Coronary artery (tissue), 2 donors: ENCODE data around the gene GALNTL6.
"Not testable (repeated sequence)": the region's sequence is repeated elsewhere in the genome, so short reads cannot be mapped to it uniquely, and the experiment has no call there.

Source experiments
- DNase-seq: peaks from one replicate; pipeline ENCODE4 v3.0.0-alpha.2; 2017; ENCODE audit warnings: low spot score
- H3K27ac ChIP-seq, 2 donors: fragments of 200-600 bp; sonication (generic); one replicate each; pipeline ENCODE4 v1.5.1; 2016 to 2019
- H3K4me3 ChIP-seq: fragments of 200-600 bp; sonication (generic); 2 replicates; pipeline ENCODE4 v1.5.1; 2016; ENCODE audit warnings: mild to moderate bottlenecking, moderate library complexity
- TF ChIP-seq, protein P1 (sequence below): fragments of 200-600 bp; sonication (generic); IDR thresholded peaks from one replicate; pipeline ENCODE4 v1.5.1; 2019; ENCODE audit warnings: antibody characterized with exemption

Gene GALNTL6

DNA sequence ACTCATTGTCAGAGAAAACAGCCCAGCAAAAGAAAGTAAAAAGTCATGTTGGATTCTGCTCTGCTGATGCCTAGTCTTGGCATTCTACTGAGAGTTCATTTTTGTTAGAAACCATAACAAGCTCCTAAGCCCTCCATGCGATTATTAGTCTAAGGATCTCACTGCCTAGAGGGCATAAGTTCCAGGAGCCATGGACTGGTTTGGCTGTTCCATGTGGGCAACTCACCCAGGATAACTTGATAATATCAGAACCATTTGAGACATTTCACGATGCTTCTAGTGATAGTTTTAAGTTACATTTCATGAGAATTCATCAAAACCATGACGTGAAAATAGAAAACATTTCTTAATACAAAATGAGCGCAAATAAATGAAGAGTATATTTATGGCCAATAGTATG lies 978.6 kb downstream of the GALNTL6 start:
- no peak overlapping the region for H3K27ac ChIP-seq

GRCh38 chr4:172793565-172794306 lies 980.5 kb downstream of the GALNTL6 start:
- TF ChIP-seq, protein P1, sequence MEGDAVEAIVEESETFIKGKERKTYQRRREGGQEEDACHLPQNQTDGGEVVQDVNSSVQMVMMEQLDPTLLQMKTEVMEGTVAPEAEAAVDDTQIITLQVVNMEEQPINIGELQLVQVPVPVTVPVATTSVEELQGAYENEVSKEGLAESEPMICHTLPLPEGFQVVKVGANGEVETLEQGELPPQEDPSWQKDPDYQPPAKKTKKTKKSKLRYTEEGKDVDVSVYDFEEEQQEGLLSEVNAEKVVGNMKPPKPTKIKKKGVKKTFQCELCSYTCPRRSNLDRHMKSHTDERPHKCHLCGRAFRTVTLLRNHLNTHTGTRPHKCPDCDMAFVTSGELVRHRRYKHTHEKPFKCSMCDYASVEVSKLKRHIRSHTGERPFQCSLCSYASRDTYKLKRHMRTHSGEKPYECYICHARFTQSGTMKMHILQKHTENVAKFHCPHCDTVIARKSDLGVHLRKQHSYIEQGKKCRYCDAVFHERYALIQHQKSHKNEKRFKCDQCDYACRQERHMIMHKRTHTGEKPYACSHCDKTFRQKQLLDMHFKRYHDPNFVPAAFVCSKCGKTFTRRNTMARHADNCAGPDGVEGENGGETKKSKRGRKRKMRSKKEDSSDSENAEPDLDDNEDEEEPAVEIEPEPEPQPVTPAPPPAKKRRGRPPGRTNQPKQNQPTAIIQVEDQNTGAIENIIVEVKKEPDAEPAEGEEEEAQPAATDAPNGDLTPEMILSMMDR, result no peak
- DNase-seq, result no peak
- H3K4me3 ChIP-seq, result no peak overlapping the region
- no peak overlapping the region for H3K27ac ChIP-seq

More for the DNA sequence above, 978.6 kb downstream of the GALNTL6 start:
- DNase-seq, result no peak
- TF ChIP-seq, protein P1, result no peak
- no peak overlapping the region for H3K4me3 ChIP-seq

- TF ChIP-seq, protein P1, result no peak
- DNase-seq, result no peak
Measured at GRCh38 chr4:172794307-172794703, 981.1 kb downstream of the GALNTL6 start.

DNA sequence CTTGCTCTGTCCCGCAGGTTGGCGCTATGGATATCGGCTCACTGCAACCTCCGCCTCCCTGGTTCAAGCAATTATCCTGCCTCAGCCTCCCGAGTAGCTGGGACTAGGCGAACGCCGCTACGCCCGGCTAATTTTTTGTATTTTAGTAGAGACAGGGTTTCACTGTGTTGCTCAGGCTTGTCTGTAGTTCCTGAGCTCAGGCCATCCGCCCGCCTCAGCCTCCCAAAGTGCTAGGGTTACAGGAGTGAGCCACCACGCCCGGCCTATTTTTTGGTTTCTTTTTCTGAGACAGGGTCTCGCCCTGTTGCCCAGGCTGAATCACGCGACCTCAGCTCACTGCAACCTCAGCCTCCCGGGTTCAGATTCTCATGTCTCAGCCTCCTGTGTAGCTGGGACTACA lies 984.1 kb downstream of the GALNTL6 start:
- not testable (repeated sequence) for H3K27ac ChIP-seq, DNase-seq, H3K4me3 ChIP-seq

More at GRCh38 chr4:172794307-172794703, 981.1 kb downstream of the GALNTL6 start:
- no peak overlapping the region for H3K4me3 ChIP-seq
- no peak overlapping the region for H3K27ac ChIP-seq

DNA sequence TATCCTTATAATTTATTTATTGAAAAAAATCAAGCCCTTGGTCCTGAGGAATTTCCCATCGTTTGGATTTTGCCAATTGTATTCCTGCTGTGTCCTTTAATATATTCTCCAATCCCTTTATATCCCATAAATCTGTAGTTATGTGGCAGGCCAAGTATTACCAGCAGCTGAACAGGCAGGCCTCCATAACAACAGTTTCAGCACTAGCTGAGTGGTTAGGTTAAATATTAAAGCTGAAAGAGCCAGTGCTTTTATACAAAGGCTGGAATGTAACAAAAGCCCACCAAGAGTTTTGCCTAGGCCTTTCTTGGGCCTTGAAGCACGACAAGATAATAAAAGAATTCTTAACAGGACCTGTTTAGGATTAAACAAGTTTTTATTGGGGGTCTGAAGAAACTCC lies 988.8 kb downstream of the GALNTL6 start:
- no peak for DNase-seq
- no peak overlapping the region for H3K27ac ChIP-seq
- TF ChIP-seq, protein P1, result no peak
- H3K4me3 ChIP-seq, result no peak overlapping the region

DNA sequence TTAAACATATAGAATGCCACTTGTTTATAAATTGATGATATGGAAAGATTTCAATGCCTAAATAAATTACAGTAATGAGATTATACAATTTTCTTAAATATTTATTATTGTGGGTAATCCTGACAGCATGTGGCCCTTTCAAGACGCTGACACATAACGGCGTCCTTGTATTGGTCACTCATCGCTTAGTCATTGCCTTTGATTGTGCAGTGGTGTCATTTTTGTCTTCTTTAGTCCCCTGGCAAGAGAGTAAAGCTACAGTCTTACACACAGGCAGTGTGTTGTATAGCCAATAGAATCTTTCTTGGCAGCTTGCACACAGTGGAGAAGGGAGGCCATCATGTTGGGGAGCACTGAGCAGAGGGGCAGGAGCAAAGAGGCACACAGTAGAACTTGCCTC lies 993.6 kb downstream of the GALNTL6 start:
- no peak overlapping the region for H3K4me3 ChIP-seq
- no peak overlapping the region for H3K27ac ChIP-seq
- TF ChIP-seq, protein P1, result no peak
- no peak for DNase-seq

GRCh38 chr4:172808196-172808595 lies 995.0 kb downstream of the GALNTL6 start:
- H3K4me3 ChIP-seq, result no peak overlapping the region
- TF ChIP-seq, protein P1, result no peak
- H3K27ac ChIP-seq, result no peak overlapping the region
- DNase-seq, result no peak
